HG03108 (cell line): ENCODE results near the gene ALPL.

ENCODE experiments used
- ATAC-seq: cut with Tn5 transposase; IDR thresholded peaks from one replicate; pipeline ENCODE4 v1.9.1; 2021; ENCODE audit warnings: moderate library complexity; ENCODE audit not compliant: unreplicated experiment

The ALPL gene

DNA sequence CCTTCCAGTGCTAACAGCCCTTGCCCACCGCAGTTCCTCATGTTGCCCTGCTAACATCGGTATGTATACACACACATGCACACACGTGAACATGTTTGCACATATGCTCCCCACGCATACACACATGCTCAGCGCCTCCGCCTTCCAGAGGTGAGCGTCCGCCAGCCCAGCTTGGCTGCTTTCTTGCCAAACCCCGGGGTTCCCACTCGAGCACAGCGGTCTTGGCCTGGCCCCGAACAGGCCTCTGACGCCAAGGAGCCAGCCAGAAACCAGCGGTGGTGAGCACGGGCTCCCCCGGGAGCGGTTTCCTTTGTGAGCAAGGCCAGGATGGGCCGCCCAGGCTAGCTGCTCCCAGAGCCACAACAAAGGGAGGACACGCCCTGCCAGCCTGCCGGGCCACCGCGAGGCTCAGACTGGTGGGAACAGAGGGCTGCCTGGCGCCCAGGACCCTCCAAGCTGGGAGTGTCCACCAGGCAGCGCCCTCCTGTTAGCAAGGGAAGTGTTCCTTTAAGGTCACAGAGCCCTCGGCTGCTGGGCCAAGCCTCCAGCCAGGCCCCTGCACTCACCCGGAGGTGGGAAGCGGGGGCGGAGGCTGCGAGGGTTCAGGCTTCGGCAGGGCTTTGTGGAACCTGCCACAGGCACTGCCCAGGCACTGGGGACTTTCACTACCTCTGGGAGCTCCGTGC, 65.4 kb downstream of the ALPL start:
- ATAC-seq, result no peak

- no peak for ATAC-seq
Measured at GRCh38 chr1:21575351-21575942, 66.2 kb downstream of the ALPL start.

GRCh38 chr1:21576031-21576797, 67.0 kb downstream of the ALPL start:
- no peak for ATAC-seq

DNA sequence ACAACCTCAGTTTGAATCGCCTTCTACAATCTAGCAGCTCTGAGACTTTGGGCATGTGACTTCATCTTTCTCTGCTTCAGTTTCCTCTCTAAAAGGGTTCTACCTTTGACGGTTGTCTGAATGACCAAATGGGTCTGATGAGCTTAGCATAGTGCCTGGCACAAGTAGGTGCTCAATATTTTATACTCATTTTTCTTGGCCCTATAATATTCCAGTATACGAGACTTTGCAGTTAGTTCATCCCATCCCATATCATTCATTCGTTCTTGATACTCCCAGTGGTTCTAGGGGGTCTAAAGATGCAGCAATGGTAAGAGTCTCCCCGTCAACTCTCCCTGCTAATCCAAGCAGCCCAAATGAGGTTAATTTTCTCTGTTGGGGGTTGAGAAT, 67.6 kb downstream of the ALPL start:
- no peak for ATAC-seq

GRCh38 chr1:21577324-21577723, 68.1 kb downstream of the ALPL start:
- no peak for ATAC-seq

- ATAC-seq, result no peak
Measured at GRCh38 chr1:21577933-21578332, 68.7 kb downstream of the ALPL start.

GRCh38 chr1:21579791-21580190, 70.6 kb downstream of the ALPL start:
- no peak for ATAC-seq

- ATAC-seq, result no peak
Measured at GRCh38 chr1:21584096-21584495, 74.9 kb downstream of the ALPL start.

DNA sequence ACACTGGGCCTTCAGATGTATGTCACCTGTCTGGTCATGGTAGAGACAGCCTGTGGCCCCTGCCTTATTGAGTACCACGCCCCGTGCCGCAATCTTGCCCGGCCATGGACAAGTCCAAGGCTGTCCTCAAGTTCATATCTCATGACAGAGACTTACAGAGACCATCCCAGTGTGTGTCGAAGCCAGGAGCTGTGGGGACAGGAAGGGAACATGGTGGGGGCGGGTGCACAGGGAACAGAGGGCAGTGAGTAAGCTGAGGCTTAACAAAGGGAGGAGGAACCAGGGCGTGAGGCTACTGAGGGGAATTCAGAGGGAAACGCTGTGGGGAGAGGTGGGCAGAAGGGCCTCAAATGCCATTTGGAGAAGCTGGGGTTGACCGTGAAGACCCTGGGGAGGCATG, 75.8 kb downstream of the ALPL start:
- ATAC-seq, result no peak

- no peak for ATAC-seq
Measured at GRCh38 chr1:21586222-21586621, 77.0 kb downstream of the ALPL start.

GRCh38 chr1:21586846-21587601, 77.8 kb downstream of the ALPL start:
- ATAC-seq, result no peak

- no peak for ATAC-seq
Measured at GRCh38 chr1:21587602-21587953, 78.4 kb downstream of the ALPL start.

DNA sequence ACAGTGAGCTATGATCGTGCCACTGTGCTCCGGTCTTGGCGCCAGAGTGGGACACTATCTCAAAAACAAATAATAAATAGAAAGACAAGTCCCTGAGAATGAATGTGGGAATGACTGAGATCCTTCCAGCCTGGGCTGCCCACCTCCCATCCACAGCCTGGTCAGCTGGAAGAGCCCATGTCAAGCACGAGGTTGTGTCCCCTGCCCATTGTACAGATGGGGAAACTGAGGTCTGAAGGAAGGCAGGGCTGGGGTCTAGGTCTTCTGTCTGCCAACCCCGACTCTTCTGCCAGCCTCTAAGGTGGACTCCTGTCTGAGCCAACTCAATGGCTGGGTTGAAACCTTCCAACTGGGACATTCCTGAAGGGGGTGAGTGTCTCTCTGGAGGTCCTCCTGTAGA, 80.4 kb downstream of the ALPL start:
- no peak for ATAC-seq

GRCh38 chr1:21590126-21590880, 81.1 kb downstream of the ALPL start:
- ATAC-seq, result no peak

DNA sequence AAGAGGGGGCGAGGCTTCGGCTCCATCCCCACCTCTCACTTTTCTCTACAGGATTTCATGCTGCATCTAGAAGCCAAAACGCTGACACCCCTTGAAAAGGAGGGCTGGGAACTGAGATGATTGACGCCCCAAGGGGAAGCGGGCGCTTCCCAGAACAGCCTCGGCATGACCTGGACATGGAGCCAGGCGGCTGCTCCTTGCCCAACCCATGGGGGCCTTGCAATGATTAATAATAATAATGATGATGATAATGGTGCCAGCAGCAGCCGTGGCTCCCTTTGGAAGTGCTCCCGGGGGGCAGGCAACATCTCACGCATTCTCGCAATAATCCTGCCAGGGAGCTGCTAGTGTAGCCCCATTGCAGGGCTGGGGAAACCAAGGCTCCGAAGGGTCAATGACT, 81.7 kb downstream of the ALPL start:
- ATAC-seq, result no peak

DNA sequence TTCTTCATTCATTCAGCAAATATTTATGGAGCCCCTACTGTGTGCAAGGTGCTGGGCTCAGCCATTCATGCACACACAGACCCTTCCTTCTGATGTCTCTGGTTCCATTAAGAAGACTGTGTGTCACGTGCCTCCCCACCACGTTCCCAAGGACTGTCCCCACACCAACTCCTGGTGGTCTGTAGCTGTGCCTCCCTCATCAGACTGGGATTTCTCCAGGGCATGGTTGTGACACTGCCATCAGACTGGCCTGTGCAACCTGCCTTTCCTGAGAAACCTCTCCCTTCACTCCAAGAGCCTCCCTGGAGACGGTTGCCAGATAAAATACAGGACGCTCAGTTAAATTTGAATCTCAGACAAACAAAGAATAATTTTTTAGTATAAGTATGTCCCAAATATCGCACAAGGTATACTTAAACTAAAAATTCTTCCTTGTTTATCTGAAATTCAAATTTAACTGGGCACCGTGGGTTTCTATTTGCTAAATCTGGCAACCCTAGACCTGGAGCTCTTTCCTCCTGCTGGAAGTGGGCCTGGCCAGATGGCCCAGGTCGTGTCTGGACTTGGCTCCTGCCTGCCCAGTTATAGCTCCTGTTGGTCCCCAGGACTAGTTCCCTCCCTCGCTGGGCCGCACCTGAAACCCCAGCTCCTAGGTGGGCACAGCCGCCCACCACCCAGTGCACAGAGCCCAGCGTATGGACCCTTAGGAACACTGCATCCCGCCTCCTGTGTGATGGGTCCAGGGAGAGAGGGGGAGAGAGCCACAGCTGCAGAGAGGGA, 83.1 kb downstream of the ALPL start:
- ATAC-seq, result no peak

- no peak for ATAC-seq
Measured at GRCh38 chr1:21593231-21593630, 84.0 kb downstream of the ALPL start.

- no peak for ATAC-seq
Measured at GRCh38 chr1:21594501-21594900, 85.3 kb downstream of the ALPL start.

DNA sequence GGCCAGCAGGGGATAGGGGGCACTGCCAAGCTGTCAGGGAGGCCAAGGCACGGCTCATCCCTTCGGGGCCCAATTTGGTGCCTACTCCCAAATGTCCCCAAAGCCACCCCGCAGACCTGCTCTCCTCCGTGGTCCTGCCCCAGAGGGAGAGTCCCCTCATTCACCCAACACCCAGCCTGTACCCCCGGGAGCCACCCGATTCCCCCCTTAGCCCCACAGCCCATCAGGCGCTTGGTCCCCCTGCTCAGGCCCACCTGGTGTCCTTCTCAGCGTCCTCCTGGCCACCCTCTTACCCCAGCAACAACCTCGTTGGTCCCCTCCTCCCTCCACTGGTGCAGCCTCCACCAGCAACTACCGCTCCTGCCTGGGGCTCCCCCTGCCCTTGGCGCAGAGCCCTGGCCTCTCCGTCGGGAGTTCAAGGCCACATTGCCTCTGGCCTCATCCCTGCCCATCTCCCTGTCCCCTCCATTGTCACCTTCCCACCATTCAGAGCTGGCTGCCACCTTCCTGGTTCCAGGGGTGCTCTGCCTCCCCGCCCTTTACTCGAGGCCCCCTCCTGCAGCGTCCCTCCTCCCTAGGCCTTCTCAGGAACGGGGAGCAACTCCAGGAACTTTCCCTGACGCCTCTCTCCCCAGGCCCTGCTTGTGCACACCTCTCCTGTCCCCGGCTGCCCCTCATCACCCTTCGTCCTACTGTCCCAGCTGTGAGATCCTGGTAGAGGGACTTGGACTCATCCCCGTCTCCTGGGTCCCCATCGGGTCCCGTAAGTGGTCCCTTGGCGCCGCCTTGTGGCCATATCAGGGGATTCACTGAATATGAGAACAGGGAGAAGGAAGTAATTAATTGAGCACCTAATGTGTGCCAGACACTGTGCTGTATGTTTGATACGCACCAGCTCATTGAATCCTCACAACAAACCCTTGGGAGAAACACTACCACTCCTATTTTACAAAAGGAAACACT, 86.0 kb downstream of the ALPL start:
- ATAC-seq, result no peak
